NCI-H128 (cell line): ENCODE measurements around the gene TNS3.

Source experiments
- DNase-seq: peaks from one replicate; lab custom pipeline; 2025; ENCODE audit not compliant: unreplicated experiment; lab: John Stamatoyannopoulos, UW

TNS3 gene

DNA sequence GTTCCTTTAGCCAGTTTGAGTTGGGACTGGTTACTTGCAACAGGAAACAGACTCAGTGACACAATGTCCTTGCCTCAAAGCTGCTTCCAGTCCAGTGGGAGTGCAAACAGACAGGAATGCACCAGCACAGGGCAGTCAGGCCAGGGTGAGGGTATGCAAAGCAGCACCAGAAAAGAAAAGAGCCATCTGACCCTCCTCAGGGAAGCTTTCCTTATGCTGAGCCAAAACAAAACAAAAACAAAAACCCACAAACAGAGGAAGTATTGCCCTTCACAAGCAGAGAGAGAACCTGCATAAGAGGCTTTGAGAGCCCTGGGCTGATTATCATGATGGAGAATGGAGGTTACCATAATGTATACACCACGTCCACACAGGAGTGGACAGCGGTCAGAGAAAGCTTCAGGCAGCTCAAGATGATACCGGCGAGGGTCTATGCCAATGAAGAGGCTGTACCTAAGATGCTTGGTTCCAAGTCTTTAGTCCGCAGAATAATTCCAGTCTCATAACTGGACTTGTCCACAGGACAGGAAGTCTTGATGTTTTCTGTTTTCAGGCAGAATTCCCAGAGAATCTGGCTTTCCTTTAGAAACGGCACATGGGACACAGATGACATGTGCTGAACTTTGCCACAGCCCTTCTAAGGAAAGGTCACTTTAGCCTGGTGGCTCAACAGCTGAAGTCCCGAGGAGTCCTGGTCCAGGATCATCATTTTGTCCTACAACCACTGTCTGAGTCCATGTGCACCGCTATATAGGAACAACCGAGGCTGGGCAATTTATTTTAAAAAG, 263.3 kb downstream of the TNS3 start:
- no peak for DNase-seq

DNA sequence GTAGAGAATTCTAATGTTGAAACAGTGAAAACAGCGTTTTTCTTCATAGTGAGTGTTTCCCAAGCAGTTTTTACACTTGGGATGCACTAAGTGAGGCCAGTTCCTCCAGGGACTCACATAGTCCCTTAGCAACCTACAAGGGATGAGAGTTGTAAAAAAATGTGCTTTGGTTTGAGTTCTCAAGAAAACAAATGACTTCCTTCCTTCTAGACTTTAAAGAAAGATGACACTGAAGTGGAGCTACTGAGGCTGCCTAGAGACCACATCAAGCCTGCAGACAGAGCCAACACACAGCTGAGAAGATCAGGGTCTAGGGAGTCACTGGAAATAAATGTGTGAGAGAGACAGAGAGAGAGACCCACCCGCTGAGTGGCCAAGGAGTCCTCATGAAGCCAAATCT, 264.4 kb downstream of the TNS3 start:
- DNase-seq, result no peak

DNA sequence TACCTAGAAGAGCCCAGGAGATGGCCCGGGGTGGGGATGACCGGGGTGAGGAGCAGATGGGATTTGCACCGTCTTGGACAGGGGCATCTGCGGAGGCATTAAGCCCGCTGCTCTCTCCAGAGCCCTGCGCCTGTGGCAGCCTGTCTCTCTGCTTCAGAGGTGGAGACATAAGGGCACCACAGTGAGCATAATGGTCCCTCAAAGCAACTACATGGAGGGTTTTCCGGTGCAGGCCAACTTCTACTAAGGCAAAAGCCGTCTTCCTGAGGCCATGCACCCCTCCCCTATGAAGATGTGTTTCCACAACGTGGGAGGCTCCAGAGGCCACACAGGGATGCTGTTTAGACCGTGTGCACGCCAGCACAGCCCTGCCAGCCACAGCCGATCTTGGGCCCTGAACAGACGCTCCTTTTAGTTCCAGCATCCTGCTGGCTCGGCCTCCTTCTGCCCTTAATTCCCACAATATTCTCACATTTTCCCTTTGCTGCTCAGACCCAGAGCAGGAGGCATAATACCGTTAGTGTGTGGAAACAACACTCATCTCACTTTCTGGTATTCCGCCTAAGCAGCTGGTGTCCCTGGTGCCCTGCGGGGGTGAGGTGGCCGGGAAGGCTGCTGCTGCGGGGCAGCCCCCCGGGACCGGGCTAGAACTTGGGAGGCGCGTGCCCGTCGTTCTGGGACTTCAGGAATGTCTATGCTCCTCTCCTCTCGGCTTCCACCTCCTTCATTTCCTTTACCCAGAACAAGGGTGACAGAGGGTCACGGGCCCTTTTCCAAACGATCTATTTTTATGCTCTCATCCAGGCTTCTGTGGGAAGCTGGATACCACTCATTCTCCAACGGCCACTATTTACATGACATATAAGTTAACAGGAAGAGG, 266.9 kb downstream of the TNS3 start:
- no peak for DNase-seq

DNA sequence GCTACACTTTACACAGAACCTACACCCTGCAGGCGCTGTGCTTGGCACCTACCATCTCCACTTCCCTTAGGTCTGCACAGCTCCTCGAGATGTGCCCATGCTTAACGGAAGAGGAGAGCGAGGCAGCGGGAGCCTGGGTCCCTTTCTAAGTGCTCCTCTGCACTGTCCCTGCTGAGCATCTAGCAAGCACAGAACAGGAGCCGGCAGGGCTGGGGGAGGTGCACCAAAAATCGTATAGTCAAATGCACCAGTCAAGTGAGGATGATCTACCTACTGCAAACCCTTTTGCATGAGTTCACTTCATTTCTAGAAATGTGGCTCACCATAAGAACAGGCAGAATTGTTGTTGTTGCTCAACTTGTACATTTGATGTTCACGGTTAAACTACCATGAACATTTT, 267.7 kb downstream of the TNS3 start:
- no peak for DNase-seq

DNA sequence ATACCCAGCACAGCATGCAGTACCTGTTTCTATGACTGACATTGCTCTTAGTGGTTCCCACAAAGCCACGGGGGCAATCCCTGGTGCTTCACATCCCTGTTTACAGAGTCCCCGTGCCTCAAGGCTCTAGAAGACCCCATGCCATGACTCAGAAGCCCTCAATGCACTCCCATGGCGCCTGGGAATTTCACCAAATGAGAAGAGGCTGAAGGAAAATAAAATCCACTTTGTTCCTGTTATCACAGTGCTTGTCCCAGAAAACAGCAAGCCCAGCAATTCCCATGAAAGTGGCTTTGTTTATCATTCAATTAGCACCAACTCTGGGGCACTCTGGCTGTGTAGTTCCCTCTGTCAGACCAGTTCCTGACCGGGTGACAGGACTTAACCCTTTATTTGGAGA, 268.3 kb downstream of the TNS3 start:
- no peak for DNase-seq

DNA sequence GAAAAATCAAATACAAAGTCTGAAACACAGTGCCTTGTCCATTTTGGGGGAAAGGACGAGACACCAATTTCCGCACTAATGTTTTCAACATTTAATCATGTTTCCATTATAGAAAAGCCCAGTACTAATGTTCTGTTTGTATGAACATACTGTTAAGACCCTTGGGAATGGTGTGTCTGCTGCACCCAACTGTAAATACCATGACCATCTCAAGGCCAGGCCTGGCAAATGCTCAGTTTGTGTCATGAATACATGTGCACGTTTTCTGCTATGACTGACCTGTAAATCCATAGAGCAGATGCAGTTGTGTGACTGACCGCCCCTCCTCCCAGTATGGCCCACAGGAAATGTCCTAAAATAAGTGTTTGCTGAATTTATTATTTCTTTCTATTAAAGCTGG, 270.0 kb downstream of the TNS3 start:
- DNase-seq, result no peak

DNA sequence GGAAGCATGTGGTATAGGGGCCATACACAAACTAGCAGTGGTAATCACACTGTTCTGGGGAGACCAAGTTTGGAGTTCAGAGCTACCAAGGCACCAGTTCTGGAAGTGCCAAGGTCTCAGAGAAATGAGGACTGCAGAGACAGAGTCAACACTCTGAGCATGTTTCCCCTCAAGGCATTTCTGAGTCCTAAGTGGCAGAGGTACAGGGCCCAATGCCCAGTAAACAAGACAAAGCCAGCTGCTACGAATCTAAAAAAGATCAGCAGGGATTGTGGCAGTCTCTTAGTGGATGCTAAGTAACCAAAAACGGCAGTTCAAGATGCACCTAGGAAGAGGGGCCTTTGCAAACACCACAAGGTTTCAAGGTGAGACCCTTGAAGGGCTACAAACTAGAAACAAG, 271.9 kb downstream of the TNS3 start:
- no peak for DNase-seq

DNA sequence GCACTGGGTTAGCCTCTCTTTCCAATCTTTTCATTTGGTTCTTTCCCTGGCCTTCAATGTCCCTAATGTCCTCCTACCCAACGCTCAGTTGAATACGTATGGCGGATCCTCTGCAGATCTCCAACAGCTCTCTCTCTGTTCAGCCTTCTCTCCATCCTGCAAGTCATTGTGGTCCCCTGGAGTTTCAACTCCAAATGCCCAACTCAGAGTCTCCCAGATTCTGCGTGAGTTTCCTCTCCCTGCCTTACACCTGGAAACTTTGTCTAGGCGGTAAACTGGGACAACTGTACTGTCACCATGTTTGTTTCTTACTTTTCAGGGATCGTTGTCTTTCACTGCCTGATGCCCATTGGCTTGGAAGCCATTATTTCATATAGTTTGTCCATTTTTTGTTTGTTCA, 273.1 kb downstream of the TNS3 start:
- DNase-seq, result no peak

DNA sequence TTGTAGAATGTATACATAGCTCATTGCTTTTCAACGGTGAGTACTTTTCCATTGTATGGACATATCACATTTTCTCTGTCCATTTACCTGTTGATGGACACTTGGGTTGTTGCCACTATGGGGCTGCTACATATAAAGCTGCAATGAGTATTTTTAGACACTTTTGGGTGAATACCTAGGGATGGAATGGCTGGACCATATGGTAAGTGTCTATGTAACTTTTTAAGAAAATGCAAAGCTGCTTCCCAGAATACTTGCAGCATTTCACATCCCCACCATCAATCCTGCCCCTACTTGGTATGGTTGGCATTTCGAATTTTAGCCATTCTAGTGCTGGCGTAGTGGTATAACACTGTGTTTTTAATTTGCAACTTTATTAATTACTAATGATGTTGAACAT, 274.6 kb downstream of the TNS3 start:
- DNase-seq, result no peak

DNA sequence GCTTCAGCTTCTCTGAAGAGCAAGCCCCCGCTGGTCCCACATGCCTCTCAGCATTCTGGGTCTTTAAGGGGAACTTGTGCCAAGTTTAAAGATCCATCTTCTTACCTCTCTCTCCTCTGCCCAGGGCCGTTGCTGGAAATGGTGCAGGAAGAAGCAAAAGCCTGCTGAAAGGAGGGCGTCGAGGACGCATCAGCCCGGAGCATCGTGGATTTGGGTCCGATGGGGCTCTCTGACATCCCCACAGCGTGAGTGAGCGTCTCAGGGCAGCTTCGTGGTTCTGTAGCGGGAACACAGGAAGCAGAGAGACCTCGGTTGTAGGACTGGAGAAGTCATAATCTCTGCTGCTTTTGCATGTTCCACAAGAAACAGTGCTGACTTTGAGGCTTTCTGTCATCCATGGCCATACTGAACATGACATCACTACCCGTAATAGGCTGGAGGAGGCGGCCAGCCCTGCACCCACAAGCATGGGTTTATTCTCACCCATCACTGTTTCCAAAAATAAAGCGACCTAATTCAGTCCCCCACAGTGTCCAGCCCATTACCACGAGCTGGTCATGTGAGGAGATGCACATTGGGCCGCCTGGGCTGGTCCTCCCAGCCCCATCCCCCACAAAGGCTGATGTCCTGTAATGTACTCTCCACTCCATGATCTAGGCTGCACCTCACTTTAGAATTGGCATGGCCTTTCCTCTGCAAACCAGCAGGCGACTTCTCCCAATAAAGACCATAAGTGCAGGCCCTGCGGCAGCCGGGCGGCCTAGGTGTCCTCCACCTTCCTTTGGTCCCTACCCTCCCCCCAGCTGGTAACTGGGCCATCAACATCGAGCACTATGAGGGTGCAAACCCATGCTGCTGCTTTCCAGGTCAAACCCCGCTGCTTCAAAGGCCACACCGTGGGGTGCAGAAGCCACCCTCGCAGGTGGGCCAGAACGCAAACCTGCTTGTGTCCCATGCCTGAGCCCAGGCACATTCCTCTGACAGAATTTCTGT, 276.9 kb downstream of the TNS3 start:
- DNase-seq, result no peak

DNA sequence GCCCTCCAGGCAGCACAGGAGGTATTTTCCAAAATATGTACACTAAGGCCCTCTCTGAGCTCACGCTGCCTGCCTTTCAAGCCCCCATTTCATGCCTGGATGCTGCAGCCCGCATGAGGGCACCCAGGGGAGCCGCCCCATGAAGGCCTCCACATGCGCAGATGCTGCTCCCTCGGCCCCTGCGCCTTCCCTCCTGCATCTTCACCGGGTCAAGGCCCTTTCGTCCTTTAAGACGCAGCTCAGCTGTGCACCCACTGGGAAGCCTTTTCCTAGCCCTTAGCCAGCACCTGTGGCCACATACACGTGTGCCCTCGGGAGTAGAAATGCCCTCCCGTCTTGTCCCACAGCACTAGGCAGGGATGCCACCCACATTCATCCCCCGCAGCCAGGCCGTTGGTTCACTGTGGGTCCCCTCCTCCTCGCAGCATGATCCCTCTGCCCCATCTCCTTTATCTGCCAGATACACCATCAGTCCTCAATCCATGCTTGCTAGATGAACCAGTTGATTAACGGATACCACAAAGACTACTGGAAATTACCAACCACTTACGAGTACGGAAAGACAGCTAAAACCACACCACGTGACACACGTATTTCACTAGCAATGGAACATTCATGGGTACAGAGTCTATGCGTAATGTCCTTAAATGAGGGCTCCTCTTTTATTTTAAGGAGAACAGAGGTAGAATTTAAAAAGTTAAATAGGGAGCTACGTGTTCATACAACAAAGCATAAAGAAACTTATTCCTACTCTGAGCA, 278.0 kb downstream of the TNS3 start:
- DNase-seq, result no peak

DNA sequence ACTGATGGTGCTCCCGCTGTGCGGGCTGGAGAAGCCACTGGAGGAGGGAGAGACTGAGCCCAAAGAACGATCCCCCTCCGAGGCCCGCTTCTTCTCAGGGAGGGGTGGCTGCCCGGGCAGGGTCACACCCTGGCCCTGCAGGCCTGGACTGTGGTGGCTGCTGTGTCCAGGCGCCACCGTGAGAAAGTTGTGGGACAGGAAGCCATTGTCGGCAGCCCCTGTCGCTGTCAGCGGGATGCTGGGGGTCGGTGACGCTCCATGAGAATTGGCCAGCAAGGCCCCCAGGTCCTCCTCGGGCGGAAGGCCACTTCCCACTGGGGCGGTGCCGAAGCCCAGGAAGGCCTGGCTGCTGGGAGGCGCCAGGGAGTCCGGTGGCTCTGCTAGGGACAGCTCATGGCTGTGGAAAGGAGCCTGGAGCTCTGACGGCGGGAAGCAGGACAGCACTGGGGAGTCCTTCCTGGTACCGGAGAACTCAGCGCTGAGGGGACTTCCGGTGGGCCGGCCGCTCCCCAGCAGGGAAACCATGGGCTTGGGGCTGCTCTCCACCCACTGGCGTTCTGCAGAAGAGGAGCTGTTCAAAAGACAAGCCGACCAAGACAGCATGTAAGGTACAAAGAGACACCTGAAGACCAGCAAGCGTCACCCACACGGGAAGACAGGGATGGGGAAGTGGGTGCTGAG, 278.8 kb downstream of the TNS3 start:
- DNase-seq, result no peak

DNA sequence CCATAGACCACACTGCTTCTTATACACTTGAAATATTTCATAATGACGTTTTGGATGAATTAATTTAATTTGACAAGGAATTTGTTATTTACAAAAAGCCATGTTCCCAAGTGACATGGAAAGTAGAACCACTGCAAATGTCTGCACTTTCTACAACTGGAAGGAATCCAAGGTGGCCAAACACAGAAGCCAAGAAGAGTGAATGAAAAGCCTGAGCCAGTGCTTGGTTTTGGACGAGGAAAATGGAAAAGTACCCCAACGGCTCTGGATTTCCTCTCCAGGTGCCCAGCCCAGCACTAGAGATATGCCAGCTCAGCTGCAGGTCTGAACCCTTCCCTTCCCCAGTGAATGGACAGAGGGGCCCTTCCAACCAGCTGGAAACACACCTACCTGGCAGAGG, 279.4 kb downstream of the TNS3 start:
- DNase-seq, result no peak

DNA sequence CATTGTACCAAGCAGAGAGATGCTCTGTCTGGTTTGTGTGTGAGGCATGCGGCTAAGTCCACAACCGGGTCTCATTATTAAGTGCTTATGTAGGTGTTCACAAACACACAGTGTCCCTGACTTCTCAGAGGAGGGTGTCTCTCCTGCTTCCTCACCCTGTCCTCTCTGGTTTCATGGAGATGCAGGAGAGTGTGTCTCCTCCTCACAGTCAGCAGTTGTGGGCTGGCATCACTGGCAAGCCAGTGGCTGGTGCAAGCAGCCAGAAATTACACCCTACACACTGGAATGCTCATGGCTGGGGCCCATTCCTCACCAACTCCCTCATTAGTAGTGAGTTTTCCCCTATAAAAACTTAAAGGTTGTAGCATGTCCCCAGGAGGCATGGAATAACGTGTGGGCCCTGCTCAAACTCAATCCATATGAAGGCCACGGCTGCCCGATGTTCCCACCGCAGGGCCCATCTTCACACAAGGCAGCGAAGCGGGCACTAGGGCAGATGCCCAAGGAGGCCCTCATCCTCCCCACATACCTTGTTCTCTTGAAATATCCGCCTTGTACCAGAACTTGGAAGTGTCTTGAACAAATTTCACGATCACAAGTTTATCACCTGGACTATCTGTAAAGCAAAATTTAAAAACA, 280.1 kb downstream of the TNS3 start:
- DNase-seq, result no peak

DNA sequence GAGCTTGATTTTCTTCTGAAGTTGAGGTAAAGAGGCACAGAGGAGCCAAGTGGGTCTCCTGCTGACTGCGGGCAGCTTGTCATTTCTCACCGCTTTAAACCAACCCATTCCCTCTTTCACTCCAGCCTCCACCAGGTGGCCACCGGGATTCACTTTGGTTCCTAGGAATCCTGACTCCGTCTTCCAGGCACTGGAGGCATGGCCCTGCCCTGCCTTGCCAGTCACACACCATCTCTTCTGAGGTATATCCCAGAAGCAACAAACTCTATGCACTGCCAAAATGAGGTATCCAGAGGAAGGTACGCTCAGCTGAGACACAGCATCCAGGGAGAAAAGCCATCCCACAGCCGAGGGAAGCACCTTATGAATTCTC, 280.8 kb downstream of the TNS3 start:
- DNase-seq, result no peak

DNA sequence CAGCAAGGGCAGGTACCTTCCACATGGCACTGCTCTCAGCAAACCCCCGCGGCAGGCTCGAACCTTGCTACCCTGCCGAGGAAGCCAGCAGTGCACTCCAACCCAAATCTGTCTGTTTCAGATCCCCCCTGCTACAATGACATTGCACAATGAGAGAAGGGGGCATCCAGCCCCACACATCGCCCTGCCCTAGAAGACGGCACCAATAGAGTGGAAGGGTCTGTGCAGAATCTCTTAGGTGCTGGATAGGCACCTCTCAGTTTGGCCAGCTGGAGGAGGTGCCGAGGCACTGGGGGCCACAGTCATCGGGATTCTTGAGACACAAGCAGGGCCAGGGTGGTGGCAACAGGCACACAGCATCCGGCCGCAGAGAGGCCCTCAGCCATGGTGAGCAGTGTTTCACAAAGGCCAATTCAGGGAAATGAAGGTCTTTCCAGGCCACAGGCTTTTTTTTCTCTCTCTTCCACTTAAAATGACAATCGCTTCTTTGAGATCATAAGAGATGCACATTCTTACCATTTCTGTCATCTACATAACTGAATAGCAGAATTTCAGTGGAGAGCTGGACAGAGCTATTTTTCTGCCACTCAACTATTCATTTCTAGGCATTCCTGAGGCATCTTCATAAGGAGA, 281.3 kb downstream of the TNS3 start:
- no peak for DNase-seq

DNA sequence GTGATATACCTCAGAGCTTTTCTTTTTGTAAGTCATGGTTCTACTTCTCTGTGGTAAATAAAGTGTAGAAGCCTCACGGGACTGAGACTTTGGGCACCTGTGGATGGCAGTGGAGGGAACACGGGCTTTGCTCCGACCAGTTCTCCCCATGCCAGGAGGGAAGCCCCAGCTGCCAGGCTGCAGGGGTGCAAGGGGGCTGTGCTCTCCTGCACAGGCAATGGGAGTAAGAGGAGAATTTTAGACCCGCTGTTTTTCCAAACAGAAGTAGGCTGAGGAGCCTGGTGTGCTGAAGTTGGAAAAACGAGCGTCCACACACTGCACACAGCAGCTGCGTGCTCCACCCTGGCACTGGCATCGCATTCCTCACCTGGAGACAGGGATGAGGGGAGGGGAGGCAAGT, 282.4 kb downstream of the TNS3 start:
- DNase-seq, result no peak

DNA sequence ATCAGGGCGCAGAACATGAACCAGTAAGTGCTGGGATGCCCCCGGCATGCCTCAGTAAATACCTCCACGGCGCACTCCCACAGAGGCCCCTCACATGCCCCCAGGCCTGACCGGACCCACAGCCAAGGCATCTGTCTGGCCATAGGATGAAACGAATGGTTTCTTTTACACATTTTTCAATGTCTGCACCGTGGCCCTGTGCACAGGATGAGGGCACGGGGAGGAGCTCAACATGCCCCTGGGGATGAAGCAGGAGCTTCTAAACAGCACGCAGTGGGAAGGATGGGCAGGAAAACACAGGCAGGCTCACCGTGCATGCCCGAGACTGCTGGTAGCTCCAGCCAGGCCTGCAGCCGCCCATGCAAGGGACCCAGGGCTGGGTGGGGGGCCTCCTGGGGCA, 283.3 kb downstream of the TNS3 start:
- DNase-seq, result no peak

DNA sequence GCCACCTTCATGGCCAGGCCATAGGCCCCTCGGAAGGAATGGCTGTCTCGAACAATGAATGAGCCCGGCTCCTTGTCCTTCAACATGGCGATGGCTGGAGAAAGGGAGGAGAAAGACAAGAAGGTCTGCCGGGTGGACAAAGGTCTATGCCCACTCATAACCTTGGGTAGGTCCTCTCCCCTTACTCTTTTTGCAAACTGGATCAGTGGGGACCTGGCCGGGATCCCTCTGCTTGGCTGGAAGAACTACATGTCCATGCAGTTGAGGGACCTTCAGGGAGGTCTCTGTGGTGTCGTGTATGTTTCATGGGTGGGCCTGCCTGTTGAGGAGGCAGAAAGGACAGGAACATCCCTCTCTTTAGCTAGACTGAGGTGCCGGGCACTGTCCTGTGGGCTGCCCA, 284.8 kb downstream of the TNS3 start:
- DNase-seq, result no peak
